T-helper 1 cell treated with Interleukin-12 subunit alpha and Interleukin-12 subunit beta and Interleukin-4 antibody, amounts not matched to agents 30 μg/mL and 1 μg/mL, for 36 hours (primary cell): ENCODE measurements around the gene PANX2.

ENCODE experiments used
- H3K27ac Mint-ChIP-seq: one replicate; pipeline ENCODE4 v1.8.0; 2021; ENCODE audit warnings: mild to moderate bottlenecking, mixed read lengths
- H3K27me3 Mint-ChIP-seq: one replicate; pipeline ENCODE4 v1.8.0; 2021; ENCODE audit warnings: low read depth, mixed read lengths
- H3K36me3 Mint-ChIP-seq: one replicate; pipeline ENCODE4 v1.8.0; 2021; ENCODE audit warnings: low read depth, mixed read lengths
- H3K4me1 Mint-ChIP-seq: one replicate; pipeline ENCODE4 v1.8.0; 2021; ENCODE audit warnings: low read depth, mixed read lengths
- H3K4me3 Mint-ChIP-seq: one replicate; pipeline ENCODE4 v1.8.0; 2021; ENCODE audit warnings: mild to moderate bottlenecking, moderate library complexity, mixed read lengths
- H3K9me3 Mint-ChIP-seq: one replicate; pipeline ENCODE4 v1.8.0; 2021; ENCODE audit warnings: mixed read lengths

PANX2 gene

DNA sequence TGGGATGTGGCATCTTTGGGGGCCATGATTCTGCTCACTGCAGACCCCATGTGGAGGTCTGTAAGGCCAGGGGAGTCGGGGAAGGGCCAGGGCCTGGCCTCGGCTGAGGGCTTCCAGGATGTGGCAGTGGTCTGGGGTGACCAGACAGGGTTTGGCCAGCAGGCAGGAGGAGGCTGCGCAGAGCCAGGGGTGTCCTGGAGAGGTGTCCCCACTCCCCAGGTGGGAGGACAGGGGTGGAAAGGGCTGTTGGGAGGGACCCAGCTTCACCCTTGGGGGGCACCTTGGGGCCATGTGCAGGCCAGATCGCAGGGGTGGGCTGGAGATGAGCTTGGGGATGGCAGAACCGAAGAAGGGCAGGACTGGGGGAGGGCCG lies 3.4 kb downstream of the PANX2 start:
- H3K4me3 Mint-ChIP-seq, result no peak overlapping the region
- H3K9me3 Mint-ChIP-seq, result no peaks in the 10 kb centered on the region
- no peaks in the 10 kb centered on the region for H3K4me1 Mint-ChIP-seq
- peaks cover 31% of the 10 kb centered on the region for H3K27me3 Mint-ChIP-seq
- no peak overlapping the region for H3K27ac Mint-ChIP-seq
- H3K36me3 Mint-ChIP-seq, result no peaks in the 10 kb centered on the region

DNA sequence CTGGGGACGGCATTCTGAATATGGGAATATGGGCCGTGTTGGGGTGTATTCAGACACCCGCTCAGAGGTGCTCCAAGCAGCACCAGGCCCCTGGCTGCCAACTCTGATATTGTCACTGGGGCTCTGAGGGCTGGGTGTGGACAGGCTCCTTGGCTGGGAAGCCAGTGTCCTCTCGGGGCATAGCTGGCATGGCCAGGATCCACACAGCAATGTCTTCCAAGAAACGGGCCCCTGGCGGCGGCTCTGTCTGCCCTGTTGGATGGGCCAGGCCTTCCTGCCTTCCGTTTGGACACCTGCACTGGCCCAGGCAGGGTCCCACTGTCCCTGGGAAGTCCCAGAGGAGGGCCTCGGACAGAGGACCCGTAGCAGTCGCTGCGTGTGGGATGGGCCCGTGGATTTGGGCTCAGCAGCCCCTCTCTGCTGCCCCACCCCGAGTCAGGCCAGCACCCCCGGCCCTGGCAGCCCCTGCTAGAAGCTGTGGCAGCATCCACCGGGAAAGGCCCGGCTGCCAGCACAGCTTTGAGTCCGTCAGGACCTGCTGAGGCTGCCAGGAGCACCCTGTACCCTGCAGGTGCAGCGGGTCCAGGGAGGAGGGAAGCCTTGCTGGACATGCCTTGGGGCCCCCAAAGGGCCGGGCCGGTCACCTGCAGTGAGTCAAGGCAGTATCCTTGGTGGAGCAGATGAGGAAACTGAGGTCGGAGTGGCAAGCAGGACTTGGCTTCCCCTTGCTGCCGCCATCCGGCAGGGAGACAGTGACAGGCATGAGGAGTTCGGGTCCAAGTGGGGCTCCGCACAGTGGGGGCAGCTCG lies 4.1 kb downstream of the PANX2 start:
- Mint-ChIP-seq H3K27ac (no peak overlapping the region), H3K36me3 (no peaks in the 10 kb centered on the region), H3K4me3 (no peak overlapping the region)

DNA sequence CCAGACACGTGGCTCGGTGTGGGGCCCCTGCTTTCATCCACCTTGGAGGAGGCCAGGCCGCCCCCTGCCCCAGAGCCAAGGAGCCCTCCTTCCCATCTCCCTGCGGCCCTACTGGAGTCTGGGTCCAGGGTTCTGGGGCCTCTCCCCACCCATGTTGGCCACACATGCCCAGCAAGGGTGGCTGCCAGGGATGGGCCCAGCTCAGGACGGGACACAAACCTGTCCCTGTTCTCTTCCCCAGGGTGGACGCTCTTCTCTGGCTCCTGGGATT lies 4.6 kb downstream of the PANX2 start:
- Mint-ChIP-seq H3K4me3 (no peak overlapping the region), H3K27me3 (peaks cover 26% of the 10 kb centered on the region), H3K9me3 (no peaks in the 10 kb centered on the region), H3K36me3 (no peaks in the 10 kb centered on the region), H3K4me1 (no peaks in the 10 kb centered on the region), H3K27ac (no peak overlapping the region)

More for the DNA sequence above, 4.1 kb downstream of the PANX2 start:
- Mint-ChIP-seq H3K9me3 (no peaks in the 10 kb centered on the region), H3K4me1 (no peaks in the 10 kb centered on the region), H3K27me3 (peaks cover 26% of the 10 kb centered on the region)

DNA sequence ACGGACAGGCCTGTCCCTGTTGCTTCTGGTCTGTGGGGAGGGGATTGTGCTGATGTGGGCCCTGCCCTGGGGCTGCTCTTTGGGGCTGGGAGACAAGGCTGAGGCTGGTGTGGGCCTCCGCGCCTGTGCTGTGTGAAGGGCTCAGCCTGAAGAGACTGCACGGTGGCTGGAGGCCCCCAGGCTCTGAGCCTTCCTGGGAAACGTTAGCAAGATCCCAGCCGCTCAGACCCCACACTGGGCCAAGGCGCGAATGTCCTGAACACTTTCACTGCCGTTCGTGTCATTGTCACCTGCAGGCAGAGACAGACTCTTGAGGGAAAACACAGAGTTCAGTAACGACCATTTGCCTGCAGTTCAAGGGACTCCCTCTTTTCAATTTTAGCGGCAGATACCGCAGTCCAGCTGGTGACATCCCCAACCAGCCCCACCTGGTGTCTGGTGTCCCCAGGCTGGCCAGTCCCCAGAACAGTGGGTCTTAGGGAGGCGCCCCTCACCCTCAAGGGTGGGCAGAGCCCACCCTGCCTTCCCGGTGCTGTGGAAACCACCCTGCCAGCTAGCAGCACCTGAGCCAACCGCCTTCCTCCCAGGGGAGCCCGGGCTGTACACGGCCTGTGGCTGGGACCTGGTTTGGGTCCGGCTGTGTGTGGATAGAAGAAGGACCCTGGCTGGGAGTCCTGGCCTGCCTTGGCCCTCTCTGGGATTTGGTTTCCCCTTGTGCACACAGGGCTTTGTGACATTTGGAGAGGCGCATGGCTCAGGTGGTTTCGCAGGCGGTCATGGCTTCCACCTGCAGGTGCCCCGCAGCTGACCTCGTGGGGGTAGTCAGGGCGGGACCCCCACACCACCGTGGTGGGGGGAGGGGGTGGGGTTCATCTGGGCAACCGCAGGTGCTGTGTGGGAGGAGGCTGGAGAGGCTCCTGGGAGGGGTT lies 5.7 kb downstream of the PANX2 start:
- Mint-ChIP-seq H3K4me1 (no peaks in the 10 kb centered on the region), H3K36me3 (no peaks in the 10 kb centered on the region), H3K4me3 (no peak overlapping the region), H3K27ac (no peak overlapping the region), H3K27me3 (peaks cover 22% of the 10 kb centered on the region), H3K9me3 (no peaks in the 10 kb centered on the region)

DNA sequence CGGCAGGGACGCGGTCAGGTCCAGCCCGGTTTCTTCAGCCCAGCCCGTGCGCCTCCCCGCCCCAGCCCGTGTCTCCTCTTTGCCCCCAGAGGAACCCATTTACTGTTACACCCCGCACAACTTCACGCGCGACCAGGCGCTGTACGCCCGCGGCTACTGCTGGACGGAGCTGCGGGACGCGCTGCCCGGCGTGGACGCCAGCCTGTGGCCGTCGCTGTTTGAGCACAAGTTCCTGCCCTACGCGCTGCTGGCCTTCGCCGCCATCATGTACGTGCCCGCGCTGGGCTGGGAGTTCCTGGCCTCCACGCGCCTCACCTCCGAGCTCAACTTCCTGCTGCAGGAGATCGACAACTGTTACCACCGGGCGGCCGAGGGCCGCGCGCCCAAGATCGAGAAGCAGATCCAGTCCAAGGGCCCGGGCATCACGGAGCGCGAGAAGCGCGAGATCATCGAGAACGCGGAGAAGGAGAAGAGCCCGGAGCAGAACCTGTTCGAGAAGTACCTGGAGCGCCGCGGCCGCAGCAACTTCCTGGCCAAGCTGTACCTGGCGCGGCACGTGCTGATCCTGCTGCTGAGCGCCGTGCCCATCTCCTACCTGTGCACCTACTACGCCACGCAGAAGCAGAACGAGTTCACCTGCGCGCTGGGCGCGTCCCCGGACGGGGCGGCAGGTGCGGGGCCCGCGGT lies 6.5 kb downstream of the PANX2 start:
- H3K4me1 Mint-ChIP-seq, result no peaks in the 10 kb centered on the region
- H3K9me3 Mint-ChIP-seq, result no peaks in the 10 kb centered on the region
- no peak overlapping the region for H3K27ac Mint-ChIP-seq
- no peaks in the 10 kb centered on the region for H3K36me3 Mint-ChIP-seq
- H3K27me3 Mint-ChIP-seq, result peaks cover 18% of the 10 kb centered on the region
- H3K4me3 Mint-ChIP-seq, result no peak overlapping the region

DNA sequence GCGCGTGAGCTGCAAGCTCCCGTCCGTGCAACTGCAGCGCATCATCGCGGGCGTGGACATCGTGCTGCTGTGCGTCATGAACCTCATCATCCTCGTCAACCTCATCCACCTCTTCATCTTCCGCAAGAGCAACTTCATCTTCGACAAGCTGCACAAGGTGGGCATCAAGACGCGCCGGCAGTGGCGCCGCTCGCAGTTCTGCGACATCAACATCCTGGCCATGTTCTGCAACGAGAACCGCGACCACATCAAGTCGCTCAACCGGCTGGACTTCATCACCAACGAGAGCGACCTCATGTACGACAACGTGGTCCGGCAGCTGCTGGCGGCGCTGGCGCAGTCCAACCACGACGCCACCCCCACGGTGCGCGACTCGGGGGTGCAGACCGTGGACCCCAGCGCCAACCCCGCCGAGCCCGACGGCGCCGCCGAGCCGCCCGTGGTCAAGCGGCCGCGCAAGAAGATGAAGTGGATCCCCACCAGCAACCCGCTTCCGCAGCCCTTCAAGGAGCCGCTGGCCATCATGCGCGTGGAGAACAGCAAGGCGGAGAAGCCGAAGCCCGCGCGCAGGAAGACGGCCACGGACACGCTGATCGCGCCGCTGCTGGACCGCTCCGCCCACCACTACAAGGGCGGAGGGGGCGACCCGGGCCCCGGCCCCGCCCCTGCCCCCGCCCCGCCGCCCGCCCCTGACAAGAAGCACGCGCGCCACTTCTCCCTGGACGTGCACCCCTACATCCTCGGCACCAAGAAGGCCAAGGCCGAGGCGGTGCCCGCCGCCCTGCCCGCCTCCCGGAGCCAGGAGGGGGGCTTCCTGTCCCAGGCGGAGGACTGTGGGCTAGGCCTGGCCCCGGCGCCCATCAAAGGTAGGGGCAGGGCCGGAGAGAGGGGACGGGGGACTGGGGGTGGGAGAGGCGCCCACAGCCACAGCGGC lies 7.3 kb downstream of the PANX2 start:
- H3K36me3 Mint-ChIP-seq, result no peaks in the 10 kb centered on the region
- no peak overlapping the region for H3K4me3 Mint-ChIP-seq
- H3K4me1 Mint-ChIP-seq, result no peaks in the 10 kb centered on the region
- H3K27me3 Mint-ChIP-seq, result peaks cover 10% of the 10 kb centered on the region
- no peak overlapping the region for H3K27ac Mint-ChIP-seq
- H3K9me3 Mint-ChIP-seq, result no peaks in the 10 kb centered on the region

DNA sequence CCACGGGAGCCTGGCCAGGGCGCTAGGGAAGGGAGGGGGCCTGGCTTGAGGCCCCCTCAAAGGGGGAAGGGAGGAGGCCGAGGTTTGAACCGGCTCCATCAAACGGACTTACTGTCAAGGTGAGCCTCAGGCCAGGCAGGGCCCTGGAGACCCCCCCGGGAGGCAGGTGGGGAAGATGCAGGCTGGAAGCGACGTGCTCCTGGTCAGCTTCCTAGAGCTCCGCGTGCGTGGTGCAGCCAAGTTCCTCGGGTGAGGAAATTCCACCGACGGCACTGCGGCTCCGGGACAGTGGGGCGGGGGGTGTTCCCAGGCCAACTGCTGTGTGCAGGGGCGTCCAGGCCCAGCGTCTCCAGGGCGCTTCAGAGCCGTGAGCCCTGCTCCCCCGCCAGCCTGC lies 7.9 kb downstream of the PANX2 start:
- H3K9me3 Mint-ChIP-seq, result no peaks in the 10 kb centered on the region
- no peaks in the 10 kb centered on the region for H3K4me1 Mint-ChIP-seq
- peaks cover 4% of the 10 kb centered on the region for H3K27me3 Mint-ChIP-seq
- no peak overlapping the region for H3K27ac Mint-ChIP-seq
- no peaks in the 10 kb centered on the region for H3K36me3 Mint-ChIP-seq
- no peak overlapping the region for H3K4me3 Mint-ChIP-seq

DNA sequence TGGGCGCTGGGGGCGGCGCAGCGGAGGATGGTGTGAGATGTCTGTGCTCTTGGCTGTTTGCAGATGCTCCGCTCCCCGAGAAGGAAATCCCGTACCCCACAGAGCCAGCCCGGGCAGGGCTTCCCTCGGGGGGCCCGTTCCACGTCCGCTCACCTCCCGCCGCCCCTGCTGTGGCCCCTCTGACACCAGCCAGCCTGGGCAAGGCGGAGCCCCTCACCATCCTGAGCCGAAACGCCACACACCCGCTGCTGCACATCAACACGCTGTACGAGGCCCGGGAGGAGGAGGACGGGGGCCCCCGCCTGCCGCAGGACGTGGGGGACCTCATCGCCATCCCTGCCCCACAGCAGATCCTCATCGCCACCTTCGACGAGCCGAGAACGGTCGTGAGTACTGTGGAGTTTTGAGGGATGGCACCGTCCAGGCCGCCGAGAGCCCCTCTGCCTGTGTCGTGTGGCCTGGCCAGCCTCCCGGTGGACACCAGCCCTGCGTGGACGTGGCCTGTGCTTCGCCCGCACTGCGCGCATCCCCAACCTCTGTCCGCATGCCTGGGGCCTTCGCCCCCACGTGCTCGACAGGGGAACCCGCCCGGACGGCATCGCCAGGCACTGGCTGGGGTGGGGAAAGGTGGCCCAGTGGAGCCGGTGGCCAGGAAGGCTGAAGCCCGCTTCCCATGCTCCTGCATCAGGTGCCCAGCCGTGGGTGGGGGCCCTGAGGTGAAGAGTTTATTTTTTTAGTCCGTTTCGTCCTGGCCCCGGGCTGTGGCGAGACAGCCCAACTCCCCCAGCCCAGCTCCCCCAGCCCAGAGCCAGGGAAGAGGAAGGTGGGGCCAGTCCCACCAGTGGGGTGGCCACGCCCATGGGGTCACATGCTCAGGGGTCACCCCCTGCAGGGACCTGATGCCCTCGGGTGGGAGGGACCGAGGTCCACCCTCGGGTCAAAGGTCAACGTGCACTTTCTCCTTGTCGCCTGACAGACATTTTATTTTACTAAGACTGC lies 8.6 kb downstream of the PANX2 start:
- Mint-ChIP-seq H3K4me1 (no peaks in the 10 kb centered on the region), H3K9me3 (no peaks in the 10 kb centered on the region), H3K27ac (no peak overlapping the region), H3K27me3 (no peaks in the 10 kb centered on the region), H3K4me3 (no peak overlapping the region), H3K36me3 (no peaks in the 10 kb centered on the region)

DNA sequence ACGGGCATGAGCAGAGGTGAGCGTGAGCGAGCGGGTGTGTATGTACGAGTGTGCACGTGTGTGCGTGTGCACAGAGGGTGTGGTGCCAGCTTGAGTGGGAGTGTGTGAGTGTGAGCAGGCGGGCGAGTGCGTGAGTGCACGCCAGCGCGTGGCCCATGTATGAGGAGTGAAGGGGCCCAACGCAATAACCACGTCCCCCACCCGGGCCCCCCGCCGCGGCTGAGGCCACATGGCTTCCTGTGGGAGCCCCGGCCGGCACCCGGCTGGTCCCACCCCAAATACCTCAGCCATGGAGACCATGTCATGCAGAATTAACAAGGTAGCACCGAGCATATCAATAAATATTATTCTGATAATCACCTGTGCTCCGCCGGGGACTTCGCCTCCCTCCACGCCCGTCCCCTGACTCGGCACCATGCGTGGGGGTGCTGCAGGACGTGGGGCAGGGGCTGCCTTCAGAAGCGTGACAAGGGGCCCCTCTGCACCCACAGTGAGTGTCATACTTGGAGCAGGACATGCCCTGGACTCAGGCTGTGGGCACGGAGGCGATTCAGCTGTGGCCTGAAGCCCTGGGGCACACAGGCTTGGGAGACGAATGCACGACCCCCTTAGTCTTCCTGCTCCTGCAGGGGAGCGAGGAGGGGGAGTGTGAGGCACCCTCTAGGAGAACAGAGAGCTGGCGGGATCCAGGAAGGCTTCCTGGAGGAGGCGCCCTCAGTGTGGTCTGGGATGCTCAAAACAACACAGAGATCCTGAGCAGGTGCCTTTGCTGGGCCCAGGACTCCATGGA lies 9.6 kb downstream of the PANX2 start:
- H3K4me3 Mint-ChIP-seq, result no peak overlapping the region
- H3K36me3 Mint-ChIP-seq, result no peaks in the 10 kb centered on the region
- no peak overlapping the region for H3K27ac Mint-ChIP-seq
- no peaks in the 10 kb centered on the region for H3K4me1 Mint-ChIP-seq
- H3K9me3 Mint-ChIP-seq, result no peaks in the 10 kb centered on the region
- no peaks in the 10 kb centered on the region for H3K27me3 Mint-ChIP-seq

DNA sequence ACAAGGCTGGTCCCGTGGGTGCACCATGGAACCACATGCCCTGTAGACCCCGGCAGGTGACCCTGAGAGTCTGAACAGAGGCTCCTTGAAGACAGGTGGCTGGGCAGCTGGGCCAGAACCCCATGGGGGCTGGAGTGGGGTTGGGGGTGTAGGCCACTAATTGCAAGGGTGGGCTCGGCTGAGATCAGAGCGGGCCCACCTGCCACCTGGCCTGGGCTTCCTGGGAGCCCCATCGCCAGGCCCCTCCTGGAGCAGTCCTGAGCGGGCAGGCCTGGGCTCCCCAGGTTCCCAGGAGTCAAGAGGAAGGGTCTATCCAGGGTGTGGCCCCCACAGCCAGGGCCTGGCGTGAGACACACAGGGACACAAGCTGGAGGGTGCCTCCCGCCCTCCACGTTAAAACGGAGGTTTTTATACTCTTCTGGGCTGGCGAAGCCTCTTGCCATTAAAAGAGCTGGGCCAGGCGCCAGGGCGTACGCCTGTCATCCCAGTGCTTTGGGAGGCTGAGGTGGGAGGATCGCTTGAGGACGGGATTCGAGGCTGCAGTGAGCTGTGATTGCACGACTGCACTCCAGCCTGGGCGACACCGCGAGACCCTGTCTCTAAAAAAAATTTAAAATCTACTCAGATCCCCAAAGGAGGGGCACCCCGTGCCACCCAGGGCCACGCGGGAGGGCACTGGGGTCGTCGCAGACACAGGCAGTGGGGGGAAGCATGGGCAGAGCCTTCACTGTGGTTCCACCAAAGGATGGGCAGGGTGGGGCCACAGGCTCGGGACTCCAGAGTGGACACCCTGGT lies 10.4 kb downstream of the PANX2 start:
- no peaks in the 10 kb centered on the region for H3K27me3 Mint-ChIP-seq
- no peak overlapping the region for H3K27ac Mint-ChIP-seq
- H3K4me3 Mint-ChIP-seq, result no peak overlapping the region
- H3K4me1 Mint-ChIP-seq, result peaks cover 2% of the 10 kb centered on the region
- no peaks in the 10 kb centered on the region for H3K36me3 Mint-ChIP-seq
- H3K9me3 Mint-ChIP-seq, result no peaks in the 10 kb centered on the region

DNA sequence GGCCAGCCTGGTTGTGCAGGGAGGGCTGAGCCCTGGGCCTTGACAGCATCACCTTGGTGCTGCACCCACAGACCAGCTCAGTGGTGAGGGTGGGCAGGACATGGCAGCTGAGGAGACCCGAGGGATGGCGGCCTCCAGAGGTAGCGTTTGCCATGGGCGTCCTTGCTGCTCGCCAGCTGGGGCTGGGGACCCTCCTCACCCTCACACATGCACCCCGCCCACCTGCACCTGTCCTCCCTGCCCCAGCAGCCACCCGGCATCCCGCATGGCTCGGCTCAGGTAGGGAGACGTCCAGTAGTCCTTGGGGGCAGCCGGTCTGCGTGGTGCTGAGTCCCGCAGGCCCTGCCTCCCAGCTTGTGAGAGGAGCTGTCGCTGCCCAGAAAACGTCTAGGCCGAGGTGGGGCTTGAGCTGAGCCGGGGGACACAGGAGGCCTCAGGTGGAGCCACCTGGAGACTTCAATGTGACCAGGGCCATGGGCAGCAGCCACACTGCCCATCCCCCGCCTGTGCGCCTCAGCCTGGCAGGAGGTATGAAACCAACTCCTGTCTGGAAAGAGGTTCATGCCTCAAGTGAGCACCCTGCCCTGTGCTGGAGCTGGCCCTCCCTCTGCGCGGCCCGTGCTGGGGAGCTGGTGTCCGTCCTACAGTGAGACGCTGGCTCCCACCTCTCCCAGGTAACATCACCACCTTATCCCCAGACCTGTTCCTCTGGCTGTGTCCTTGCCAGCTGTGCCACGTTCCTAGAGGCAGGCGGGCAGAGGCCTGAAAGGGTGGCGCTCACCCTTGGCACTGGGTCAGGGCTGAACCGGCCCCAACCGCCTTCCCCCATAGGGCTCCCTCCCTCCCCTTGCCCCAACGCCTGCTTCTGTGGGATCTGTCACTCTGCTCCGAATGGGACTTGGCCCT lies 11.9 kb downstream of the PANX2 start:
- H3K4me1 Mint-ChIP-seq, result peaks cover 7% of the 10 kb centered on the region
- H3K4me3 Mint-ChIP-seq, result no peak overlapping the region
- no peaks in the 10 kb centered on the region for H3K9me3 Mint-ChIP-seq
- peaks cover 4% of the 10 kb centered on the region for H3K36me3 Mint-ChIP-seq
- no peak overlapping the region for H3K27ac Mint-ChIP-seq
- H3K27me3 Mint-ChIP-seq, result no peaks in the 10 kb centered on the region
